Neural progenitor cell (in vitro differentiated cells): Measurements from ENCODE around the gene ZNF628. TPM values are rescaled to one million over a fixed set of nuclear protein-coding genes. Genes with fewer than 3 reads are reported as not detected.
A peak's percentile ranks its signal among the peaks of the same experiment; 100 is the strongest.

Source experiments
- DNase-seq: peaks from one replicate; pipeline ENCODE4 v3.0.0-alpha.2; 2016; ENCODE audit warnings: low spot score
- H2AFZ ChIP-seq: fragments of 200-600 bp; sonication (generic); replicated peaks from 2 replicates; pipeline ENCODE4 v1.6.1; 2016; ENCODE audit warnings: antibody characterized with exemption
- H3F3A ChIP-seq: fragments of 200-600 bp; sonication (generic); 2 replicates; pipeline ENCODE4 v1.6.1; 2016; ENCODE audit warnings: antibody characterized with exemption, low read depth
- H3K27ac ChIP-seq: fragments of 200-600 bp; sonication (generic); 2 replicates; pipeline ENCODE4 v1.5.1; 2016; ENCODE audit warnings: mild to moderate bottlenecking
- H3K27me3 ChIP-seq: fragments of 200-600 bp; sonication (generic); 2 replicates; pipeline ENCODE4 v1.6.1; 2016; ENCODE audit warnings: mild to moderate bottlenecking, moderate library complexity
- H3K36me3 ChIP-seq: fragments of 200-600 bp; sonication (generic); 2 replicates; pipeline ENCODE4 v1.5.1; 2016
- H3K4me1 ChIP-seq: fragments of 200-600 bp; sonication (generic); 2 replicates; pipeline ENCODE4 v1.6.1; 2016; ENCODE audit warnings: mixed run types
- H3K4me2 ChIP-seq: fragments of 200-600 bp; sonication (generic); 2 replicates; pipeline ENCODE4 v1.6.1; 2016
- H3K4me3 ChIP-seq: fragments of 200-600 bp; sonication (generic); 2 replicates; pipeline ENCODE4 v1.5.1; 2016
- H3K79me2 ChIP-seq: fragments of 200-600 bp; sonication (generic); 2 replicates; pipeline ENCODE4 v1.6.1; 2016; ENCODE audit warnings: low read depth
- H3K9ac ChIP-seq: fragments of 200-600 bp; sonication (generic); 2 replicates; pipeline ENCODE4 v1.6.1; 2016
- H3K9me3 ChIP-seq: fragments of 200-600 bp; sonication (generic); 2 replicates; pipeline ENCODE4 v1.5.1; 2016; ENCODE audit warnings: low read depth
- H4K20me1 ChIP-seq: fragments of 200-600 bp; sonication (generic); 2 replicates; pipeline ENCODE4 v1.6.1; 2016; ENCODE audit warnings: low read depth
- H3K27ac Mint-ChIP-seq: 3 replicates; pipeline ENCODE4 v1.8.0; 2021; ENCODE audit warnings: mixed read lengths
- H3K27me3 Mint-ChIP-seq: 2 replicates; pipeline ENCODE4 v1.8.0; 2022; ENCODE audit warnings: low read depth, mild to moderate bottlenecking, inconsistent platforms, moderate library complexity, mixed read lengths; ENCODE audit not compliant: insufficient read depth
- H3K36me3 Mint-ChIP-seq: 3 replicates; pipeline ENCODE4 v1.8.0; 2021; ENCODE audit warnings: mixed read lengths
- H3K4me1 Mint-ChIP-seq: 3 replicates; pipeline ENCODE4 v1.8.0; 2021; ENCODE audit warnings: mixed read lengths
- H3K4me3 Mint-ChIP-seq: 3 replicates; pipeline ENCODE4 v1.8.0; 2021; ENCODE audit warnings: mild to moderate bottlenecking, moderate library complexity, mixed read lengths
- H3K9me3 Mint-ChIP-seq: 3 replicates; pipeline ENCODE4 v1.8.0; 2020; ENCODE audit warnings: mixed read lengths
- CTCF ChIP-seq: fragments of 200-600 bp; sonication (generic); IDR thresholded peaks from 2 replicates; pipeline ENCODE4 v1.5.1; 2017; ENCODE audit warnings: antibody characterized with exemption, mild to moderate bottlenecking
- EZH2 ChIP-seq: fragments of 200-600 bp; sonication (generic); IDR thresholded peaks from 2 replicates; pipeline ENCODE4 v1.6.1; 2017; ENCODE audit warnings: antibody characterized with exemption, mild to moderate bottlenecking, moderate library complexity
- EZH2phosphoT487 ChIP-seq: fragments of 200-600 bp; sonication (generic); IDR thresholded peaks from 2 replicates; pipeline ENCODE4 v1.6.1; 2017; ENCODE audit warnings: antibody characterized with exemption
- total RNA-seq: library from RNA; depleted of rRNA; stranded (reverse); fragments of >200 nt; gene quantifications from 2 replicates; pipeline ENCODE4 v1.2.3, GENCODE V29; 2015; ENCODE audit warnings: low replicate concordance

Gene ZNF628
- total RNA-seq, 1 donor from 2014 or later = not detected

GRCh38 chr19:55483706-55484592, 7.5 kb downstream of the ZNF628 start:
- H3K36me3 Mint-ChIP-seq = peaks cover 2% of the 10 kb centered on the region
- peaks cover 8% of the 10 kb centered on the region for H3K27me3 Mint-ChIP-seq
- H4K20me1 ChIP-seq = peaks cover 25% of the 10 kb centered on the region
- H3K4me1 ChIP-seq = peaks cover 39% of the 10 kb centered on the region
- H3K9me3 Mint-ChIP-seq = no peaks in the 10 kb centered on the region
- no peak overlapping the region for H2AFZ ChIP-seq
- H3K27ac Mint-ChIP-seq = no peak overlapping the region
- H3K79me2 ChIP-seq = peaks cover 14% of the 10 kb centered on the region
- no peaks in the 10 kb centered on the region for H3K9me3 ChIP-seq
- peak overlapping the region; percentile 95 for H3K4me2 ChIP-seq
- H3F3A ChIP-seq = peaks cover 28% of the 10 kb centered on the region
- DNase-seq = no peak
- no peaks in the 10 kb centered on the region for H3K27me3 ChIP-seq
- H3K36me3 ChIP-seq = no peaks in the 10 kb centered on the region
- TF ChIP-seq EZH2phosphoT487 (no peak), CTCF (no peak), EZH2 (no peak)
- H3K4me1 Mint-ChIP-seq = peaks cover 28% of the 10 kb centered on the region
- peak overlapping the region; percentile 63 for H3K4me3 ChIP-seq
- no peak overlapping the region for H3K9ac ChIP-seq
- peak overlapping the region; percentile 82 for H3K4me3 Mint-ChIP-seq
- H3K27ac ChIP-seq = no peak overlapping the region

GRCh38 chr19:55484593-55485438, 8.4 kb downstream of the ZNF628 start, which contains the start of gene NAT14:
TSS of gene NAT14 (plus strand) at chr19:55485188. CDS start at chr19:55485709, 521 bp downstream.
- H4K20me1 ChIP-seq = peaks cover 25% of the 10 kb centered on the region
- H3K4me1 ChIP-seq = peaks cover 46% of the 10 kb centered on the region
- H3K9ac ChIP-seq = peak within 1 kb of the TSS; percentile 56
- peaks cover 2% of the 10 kb centered on the region for H3K36me3 Mint-ChIP-seq
- no peaks in the 10 kb centered on the region for H3K9me3 Mint-ChIP-seq
- peak within 1 kb of the TSS; percentile 63 for H3K4me3 ChIP-seq
- H3K36me3 ChIP-seq = no peaks in the 10 kb centered on the region
- peak within 1 kb of the TSS; percentile 85 for H3K4me3 Mint-ChIP-seq
- peaks cover 26% of the 10 kb centered on the region for H3K4me1 Mint-ChIP-seq
- H3K79me2 ChIP-seq = peaks cover 14% of the 10 kb centered on the region
- H3K4me2 ChIP-seq = peak within 1 kb of the TSS; percentile 95
- H3K27ac Mint-ChIP-seq = peak within 1 kb of the TSS; percentile 85
- DNase-seq = peak; percentile 95
- H3K9me3 ChIP-seq = no peaks in the 10 kb centered on the region
- H3F3A ChIP-seq = peaks cover 28% of the 10 kb centered on the region
- no peaks in the 10 kb centered on the region for H3K27me3 ChIP-seq
- H3K27ac ChIP-seq = no peak within 1 kb of the TSS
- no peak within 1 kb of the TSS for H2AFZ ChIP-seq
- H3K27me3 Mint-ChIP-seq = peaks cover 7% of the 10 kb centered on the region
- no peak for TF ChIP-seq EZH2phosphoT487
- TF ChIP-seq CTCF = no peak
- TF ChIP-seq EZH2 = no peak

GRCh38 chr19:55485439-55486011, 9.1 kb downstream of the ZNF628 start:
- Mint-ChIP-seq H3K4me1 (peaks cover 23% of the 10 kb centered on the region), H3K36me3 (peaks cover 1% of the 10 kb centered on the region), H3K9me3 (no peaks in the 10 kb centered on the region), H3K27me3 (peaks cover 5% of the 10 kb centered on the region), H3K4me3 (peak overlapping the region; percentile 85), H3K27ac (peak overlapping the region; percentile 85)
- Histone ChIP-seq H3K36me3 (no peaks in the 10 kb centered on the region), H3K4me1 (peaks cover 44% of the 10 kb centered on the region), H4K20me1 (peaks cover 25% of the 10 kb centered on the region), H3K27ac (no peak overlapping the region), H3K79me2 (peaks cover 14% of the 10 kb centered on the region), H3K4me3 (peak overlapping the region; percentile 63), H3K27me3 (no peaks in the 10 kb centered on the region), H3F3A (peaks cover 25% of the 10 kb centered on the region), H3K9me3 (no peaks in the 10 kb centered on the region), H2AFZ (no peak overlapping the region), H3K4me2 (peak overlapping the region; percentile 95), H3K9ac (peak overlapping the region; percentile 56)
- TF ChIP-seq CTCF = no peak
- no peak for TF ChIP-seq EZH2phosphoT487
- no peak for TF ChIP-seq EZH2
- DNase-seq = no peak
